Immature natural killer cell (primary cell): ENCODE data around the gene GADD45B. TPM values are rescaled to one million over a fixed set of nuclear protein-coding genes. Genes with fewer than 3 reads are reported as not detected.

Experiments used
- DNase-seq, 3 donors: peaks; one replicate each; pipeline ENCODE4 v3.0.0; 2022; ENCODE audit warnings: mixed read lengths in 1 of 3
- H3K27ac Mint-ChIP-seq, 6 donors: one replicate each; pipeline ENCODE4 v1.8.0; 2020; ENCODE audit warnings: mixed read lengths in 6 of 6, mild to moderate bottlenecking in 5 of 6, inconsistent platforms in 4 of 6, moderate library complexity in 3 of 6
- H3K27me3 Mint-ChIP-seq, 3 donors: one replicate each; pipeline ENCODE4 v1.8.0; 2020 to 2021; ENCODE audit warnings: low read depth in 3 of 3, mild to moderate bottlenecking in 3 of 3, mixed read lengths in 3 of 3, moderate library complexity in 3 of 3, inconsistent platforms in 1 of 3
- H3K36me3 Mint-ChIP-seq, 3 donors: one replicate each; pipeline ENCODE4 v1.8.0; 2020; ENCODE audit warnings: mixed read lengths in 3 of 3, inconsistent platforms in 2 of 3, mild to moderate bottlenecking in 2 of 3
- H3K4me1 Mint-ChIP-seq, 2 donors: one replicate each; pipeline ENCODE4 v1.8.0; 2020; ENCODE audit warnings: inconsistent platforms in 2 of 2, mild to moderate bottlenecking in 2 of 2, mixed read lengths in 2 of 2, moderate library complexity in 1 of 2
- H3K4me3 Mint-ChIP-seq, 5 donors: one replicate each; pipeline ENCODE4 v1.8.0; 2020; ENCODE audit warnings: mild to moderate bottlenecking in 5 of 5, mixed read lengths in 5 of 5, inconsistent platforms in 3 of 5, moderate library complexity in 3 of 5
- H3K9me3 Mint-ChIP-seq, 6 donors: one replicate each; pipeline ENCODE4 v1.8.0; 2020; ENCODE audit warnings: mild to moderate bottlenecking in 6 of 6, mixed read lengths in 6 of 6, inconsistent platforms in 4 of 6, moderate library complexity in 3 of 6
- polyA plus RNA-seq, 3 donors: library from polyadenylated mRNA; unstranded; fragments of 300-500 nt; fragmentation: Illumina TruSeq; gene quantifications; one replicate each; pipeline ENCODE4 v1.2.3, GENCODE V29; 2021

The GADD45B gene
- polyA plus RNA-seq, result 100 to 1,000 TPM in 1 of 3 donors, 10 to 100 TPM in 2; 68.0 to 105 (median 72.9) TPM

- H3K36me3 Mint-ChIP-seq, result peaks cover 0 to 10% (median 0%) of the 10 kb centered on the region in 3 donors
Measured at GRCh38 chr19:2475702-2476450, at the start of gene GADD45B. Gene GADD45B (plus strand): TSS chr19:2476127. CDS start chr19:2476359, 232 bp downstream.

DNA sequence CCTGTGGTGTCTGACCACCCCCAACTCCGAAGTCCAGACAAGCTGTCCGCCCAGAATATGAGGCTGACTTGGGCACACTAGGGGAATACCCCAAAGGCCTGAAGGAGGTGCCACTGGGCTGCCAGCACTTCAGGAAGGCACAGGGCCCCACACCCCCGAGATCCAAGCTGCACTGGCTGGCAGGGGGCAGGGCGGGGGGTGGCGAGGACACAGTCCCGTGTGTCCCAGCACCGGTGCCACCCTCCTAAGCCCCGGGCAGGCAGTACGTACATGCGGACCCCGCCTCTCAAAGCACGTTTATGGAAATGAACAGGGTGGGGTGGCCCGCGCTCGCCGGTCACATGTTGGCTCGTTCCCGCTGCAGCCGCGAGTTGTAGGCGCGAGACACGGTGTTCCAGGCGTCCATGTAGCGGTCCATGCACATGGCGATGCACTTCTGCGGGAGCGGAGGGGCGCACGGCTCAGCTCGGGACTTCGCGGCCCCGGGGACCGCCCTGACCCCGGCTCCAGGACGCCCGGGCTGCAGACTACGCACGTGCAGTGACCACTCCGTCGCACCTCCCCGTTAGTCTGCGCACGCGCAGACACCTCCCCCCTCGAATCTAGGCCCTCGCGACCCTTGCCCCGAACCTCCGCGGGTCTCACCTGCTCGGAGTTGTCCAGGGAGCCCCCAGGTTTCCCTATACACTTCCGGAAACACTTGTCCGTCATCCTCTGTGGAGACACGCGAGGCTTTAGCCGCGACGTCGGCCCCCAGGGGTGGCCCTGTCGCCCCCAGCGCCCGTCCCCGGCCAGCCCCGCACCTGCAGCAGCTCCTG lies 49.1 kb upstream of the GADD45B start:
- Mint-ChIP-seq H3K27me3 (peaks cover 3 to 9% (median 8%) of the 10 kb centered on the region in 3 donors), H3K4me3 (peak overlapping the region; percentile 88 to 97 (median 94)), H3K4me1 (peaks cover 13 to 17% of the 10 kb centered on the region in 2 donors), H3K27ac (peak overlapping the region; percentile 91 to 97 (median 96)), H3K9me3 (no peaks in the 10 kb centered on the region), H3K36me3 (no peaks in the 10 kb centered on the region)
- no peak for DNase-seq

More at GRCh38 chr19:2475702-2476450, at the start of gene GADD45B:
- DNase-seq, result peak; percentile 97 to 98 (median 97)
- Mint-ChIP-seq H3K27ac (peak within 1 kb of the TSS; percentile 86 to 96 (median 94)), H3K4me1 (peaks cover 15 to 36% of the 10 kb centered on the region in 2 donors), H3K27me3 (peaks cover 18 to 37% (median 30%) of the 10 kb centered on the region in 3 donors), H3K4me3 (peak within 1 kb of the TSS; percentile 96 to 100 (median 99)), H3K9me3 (no peaks in the 10 kb centered on the region)

- Mint-ChIP-seq H3K36me3 (no peaks in the 10 kb centered on the region), H3K4me1 (peaks cover 13 to 17% of the 10 kb centered on the region in 2 donors), H3K27ac (peak within 1 kb of the TSS; percentile 91 to 97 (median 96)), H3K4me3 (peak within 1 kb of the TSS; percentile 88 to 97 (median 94)), H3K9me3 (no peaks in the 10 kb centered on the region), H3K27me3 (peaks cover 3 to 9% (median 8%) of the 10 kb centered on the region in 3 donors)
- DNase-seq, result peak; percentile 97 to 98 (median 98)
Measured at GRCh38 chr19:2427429-2428320, 48.3 kb upstream of the GADD45B start, which contains the start of gene TIMM13. Gene TIMM13 (minus strand): TSS chr19:2427586. CDS start chr19:2427533, 53 bp downstream.

DNA sequence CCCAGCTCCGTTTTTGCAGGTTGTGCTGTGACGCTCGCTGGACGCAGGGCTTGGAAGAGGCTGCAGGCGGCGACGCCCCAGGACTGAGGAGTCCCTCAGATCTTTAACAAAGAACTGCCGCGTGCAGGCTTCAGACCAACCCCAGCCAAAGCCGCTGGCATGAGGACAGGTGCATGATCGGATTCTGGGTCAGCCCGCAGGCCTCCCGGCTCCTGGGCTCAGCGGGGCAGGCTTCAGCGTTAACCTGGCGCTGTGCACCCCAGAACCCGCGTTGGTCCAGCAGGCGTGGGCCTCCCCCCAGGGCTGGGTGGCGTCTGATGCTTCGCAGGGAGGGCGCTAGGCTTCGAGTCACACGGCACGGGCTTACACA lies 47.6 kb upstream of the GADD45B start:
- Mint-ChIP-seq H3K4me3 (peak overlapping the region in 4 of 5 donors; percentile 88 to 97 (median 94)), H3K4me1 (peaks cover 13 to 17% of the 10 kb centered on the region in 2 donors), H3K27ac (peak overlapping the region in 5 of 6 donors; percentile 91 to 97 (median 96))

GRCh38 chr19:2428756-2429711 lies 46.9 kb upstream of the GADD45B start:
- no peak overlapping the region for H3K4me3 Mint-ChIP-seq
- DNase-seq, result no peak
- peaks cover 13 to 17% of the 10 kb centered on the region in 2 donors for H3K4me1 Mint-ChIP-seq
- H3K27ac Mint-ChIP-seq, result peak overlapping the region in 1 of 6 donors; percentile 56
- H3K27me3 Mint-ChIP-seq, result peaks cover 3 to 8% (median 6%) of the 10 kb centered on the region in 3 donors
- H3K36me3 Mint-ChIP-seq, result no peaks in the 10 kb centered on the region
- no peaks in the 10 kb centered on the region for H3K9me3 Mint-ChIP-seq

More for the DNA sequence above, 47.6 kb upstream of the GADD45B start:
- peaks cover 3 to 8% (median 6%) of the 10 kb centered on the region in 3 donors for H3K27me3 Mint-ChIP-seq
- H3K36me3 Mint-ChIP-seq, result no peaks in the 10 kb centered on the region
- no peak for DNase-seq
- no peaks in the 10 kb centered on the region for H3K9me3 Mint-ChIP-seq

DNA sequence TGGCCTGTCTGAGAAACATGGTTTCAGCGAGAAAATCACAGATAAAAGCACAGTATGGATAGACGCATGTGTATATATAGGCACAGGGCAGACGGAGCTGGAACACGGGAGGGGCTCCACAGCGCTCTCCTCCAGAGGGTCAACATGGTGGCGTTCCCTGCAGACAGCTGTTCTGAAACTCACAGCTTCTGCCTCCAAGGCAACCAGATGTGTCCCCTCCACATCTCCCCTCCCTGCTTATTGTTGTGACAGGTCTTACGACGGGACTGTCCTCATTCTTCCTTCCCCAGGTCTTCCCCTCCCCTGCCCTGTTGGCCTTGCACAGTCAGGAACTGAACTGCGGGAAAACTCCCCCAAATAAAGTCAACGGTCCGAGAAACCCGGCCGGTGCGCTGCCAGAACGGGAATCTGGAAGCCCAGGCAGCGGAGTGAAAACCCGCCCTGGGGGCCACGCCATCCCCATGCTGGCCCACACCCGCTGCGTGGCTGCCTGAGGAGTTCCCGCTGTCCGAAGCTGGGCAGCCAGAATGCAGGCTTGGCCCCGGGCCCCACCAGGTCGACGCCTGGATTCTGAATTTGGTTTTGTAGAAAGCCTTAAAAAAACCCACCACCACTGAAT lies 45.9 kb upstream of the GADD45B start:
- H3K9me3 Mint-ChIP-seq, result no peaks in the 10 kb centered on the region
- H3K4me3 Mint-ChIP-seq, result peak overlapping the region in 2 of 5 donors; percentile 22 to 55
- peaks cover 13 to 17% of the 10 kb centered on the region in 2 donors for H3K4me1 Mint-ChIP-seq
- H3K27ac Mint-ChIP-seq, result peak overlapping the region in 2 of 6 donors; percentile 56 to 70
- no peaks in the 10 kb centered on the region for H3K36me3 Mint-ChIP-seq
- no peak for DNase-seq
- peaks cover 3 to 8% (median 6%) of the 10 kb centered on the region in 3 donors for H3K27me3 Mint-ChIP-seq

DNA sequence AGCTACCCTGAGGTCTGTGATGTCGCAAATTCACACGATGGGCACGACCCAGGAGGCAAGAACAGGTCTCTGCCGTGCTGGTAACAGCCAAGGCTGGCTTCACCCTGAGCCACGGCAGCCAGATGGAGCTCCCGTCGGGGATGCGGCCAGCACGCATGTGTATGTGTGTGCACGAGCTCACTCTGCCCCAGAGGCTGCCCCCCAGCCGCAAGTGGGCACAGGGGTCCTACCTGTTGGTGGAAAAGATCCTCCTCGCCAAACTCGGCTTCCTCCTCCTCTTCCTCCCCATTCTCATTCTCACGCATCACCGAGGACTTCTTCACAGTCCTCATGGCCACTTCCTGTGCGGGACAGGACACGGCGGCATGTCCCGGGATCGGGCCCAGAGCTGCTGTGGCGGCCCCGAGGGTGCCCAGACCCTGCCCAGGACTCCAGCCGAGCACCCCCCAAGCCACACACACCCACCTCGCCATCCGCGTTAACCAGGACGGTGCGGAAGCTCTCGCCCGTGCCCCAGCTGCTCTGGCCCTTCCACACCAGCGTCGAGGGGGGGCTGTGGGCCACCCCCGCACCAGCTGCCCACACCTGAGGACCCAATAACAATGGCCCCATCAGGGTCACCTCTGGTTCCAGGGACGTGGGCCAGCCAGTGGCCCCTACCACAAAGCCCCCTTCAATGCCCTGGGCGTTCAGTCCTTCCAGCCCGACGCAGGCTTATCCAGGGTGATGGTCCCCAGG lies 44.4 kb upstream of the GADD45B start:
- H3K36me3 Mint-ChIP-seq, result no peaks in the 10 kb centered on the region
- peaks cover 9 to 14% of the 10 kb centered on the region in 2 donors for H3K4me1 Mint-ChIP-seq
- no peak for DNase-seq
- H3K9me3 Mint-ChIP-seq, result no peaks in the 10 kb centered on the region
- peaks cover 3 to 8% (median 6%) of the 10 kb centered on the region in 3 donors for H3K27me3 Mint-ChIP-seq
- H3K4me3 Mint-ChIP-seq, result no peak overlapping the region
- H3K27ac Mint-ChIP-seq, result peak overlapping the region in 1 of 6 donors; percentile 31

GRCh38 chr19:2432131-2432848 lies 43.6 kb upstream of the GADD45B start:
- no peak overlapping the region for H3K27ac Mint-ChIP-seq
- peaks cover 5 to 9% of the 10 kb centered on the region in 2 donors for H3K4me1 Mint-ChIP-seq
- H3K27me3 Mint-ChIP-seq, result peaks cover 3 to 7% (median 6%) of the 10 kb centered on the region in 3 donors
- H3K9me3 Mint-ChIP-seq, result no peaks in the 10 kb centered on the region
- no peak for DNase-seq
- no peaks in the 10 kb centered on the region for H3K36me3 Mint-ChIP-seq
- no peak overlapping the region for H3K4me3 Mint-ChIP-seq

DNA sequence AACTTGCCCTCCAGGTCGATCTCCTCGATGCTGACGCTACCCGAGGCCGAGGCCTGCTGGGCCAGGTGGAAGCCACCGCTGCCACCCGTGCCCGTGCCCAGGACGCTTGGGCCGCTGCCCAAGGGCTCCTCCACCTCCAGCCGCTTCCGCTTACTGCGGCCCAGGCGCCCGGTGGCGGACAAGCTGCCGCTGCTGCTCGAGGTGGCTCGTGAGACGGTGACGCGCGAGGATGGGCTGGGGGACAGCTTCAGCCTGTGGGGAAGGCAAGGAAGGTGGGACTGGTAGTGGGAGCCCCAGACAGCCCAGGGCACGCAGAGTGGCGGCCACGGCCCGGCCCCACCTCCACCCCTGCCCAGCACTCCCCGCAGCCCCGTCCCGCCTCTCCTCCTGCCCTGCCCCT lies 42.1 kb upstream of the GADD45B start:
- Mint-ChIP-seq H3K27ac (no peak overlapping the region), H3K4me3 (no peak overlapping the region), H3K4me1 (no peaks in the 10 kb centered on the region), H3K36me3 (no peaks in the 10 kb centered on the region), H3K9me3 (no peaks in the 10 kb centered on the region), H3K27me3 (no peaks in the 10 kb centered on the region)
- DNase-seq, result no peak

- Mint-ChIP-seq H3K27me3 (no peaks in the 10 kb centered on the region), H3K36me3 (no peaks in the 10 kb centered on the region), H3K4me3 (no peak overlapping the region), H3K27ac (peak overlapping the region in 1 of 6 donors; percentile 74), H3K9me3 (no peaks in the 10 kb centered on the region), H3K4me1 (no peaks in the 10 kb centered on the region)
- DNase-seq, result no peak
Measured at GRCh38 chr19:2434267-2434666, 41.7 kb upstream of the GADD45B start.

DNA sequence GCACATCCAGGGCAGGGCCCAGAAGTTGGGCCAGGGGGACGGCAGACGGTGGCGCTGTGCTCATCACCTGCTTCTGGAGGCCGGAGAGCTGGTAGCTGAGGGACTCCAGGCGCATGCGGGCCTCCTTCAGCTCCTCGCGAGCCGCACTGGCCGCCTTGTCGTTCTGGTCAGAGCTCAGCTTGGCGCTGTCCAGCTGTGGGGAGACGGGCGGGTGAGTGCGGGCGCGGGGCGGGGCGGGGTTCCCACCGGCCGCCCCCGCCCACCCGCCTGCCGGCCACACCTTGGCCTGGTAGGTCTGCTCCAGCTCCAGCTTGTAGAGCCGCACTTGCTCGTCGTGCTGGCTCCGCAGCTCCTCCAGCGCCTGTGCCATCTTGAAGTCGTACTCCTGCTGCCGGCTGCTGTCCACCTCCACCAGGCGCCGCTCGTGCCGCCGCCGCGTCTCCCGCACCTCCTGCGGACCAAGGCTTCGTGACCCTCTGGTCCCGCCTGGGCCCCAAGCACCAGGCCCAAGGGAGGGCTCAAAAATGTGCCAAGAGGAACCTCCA lies 41.1 kb upstream of the GADD45B start:
- H3K27ac Mint-ChIP-seq, result no peak overlapping the region
- no peaks in the 10 kb centered on the region for H3K9me3 Mint-ChIP-seq
- DNase-seq, result no peak
- H3K4me3 Mint-ChIP-seq, result no peak overlapping the region
- no peaks in the 10 kb centered on the region for H3K4me1 Mint-ChIP-seq
- H3K36me3 Mint-ChIP-seq, result no peaks in the 10 kb centered on the region
- no peaks in the 10 kb centered on the region for H3K27me3 Mint-ChIP-seq
